Stimulated activated CD8-positive, alpha-beta memory T cell treated with anti-CD3 and anti-CD28 coated beads, Interleukin-7, amount 100 ng/mL, for 48 hours (primary cell): ENCODE data around the gene STYXL2.

Source experiments
- DNase-seq, 2 donors: peaks; one replicate each; pipeline ENCODE4 v3.0.0-alpha.2; 2020; ENCODE audit warnings: low read depth in 1 of 2; ENCODE audit errors: extremely low read depth in 1 of 2

The STYXL2 gene

GRCh38 chr1:167132301-167133010 lies 38.6 kb downstream of the STYXL2 start:
- no peak for DNase-seq

GRCh38 chr1:167135281-167135840 lies 41.5 kb downstream of the STYXL2 start:
- no peak for DNase-seq

DNA sequence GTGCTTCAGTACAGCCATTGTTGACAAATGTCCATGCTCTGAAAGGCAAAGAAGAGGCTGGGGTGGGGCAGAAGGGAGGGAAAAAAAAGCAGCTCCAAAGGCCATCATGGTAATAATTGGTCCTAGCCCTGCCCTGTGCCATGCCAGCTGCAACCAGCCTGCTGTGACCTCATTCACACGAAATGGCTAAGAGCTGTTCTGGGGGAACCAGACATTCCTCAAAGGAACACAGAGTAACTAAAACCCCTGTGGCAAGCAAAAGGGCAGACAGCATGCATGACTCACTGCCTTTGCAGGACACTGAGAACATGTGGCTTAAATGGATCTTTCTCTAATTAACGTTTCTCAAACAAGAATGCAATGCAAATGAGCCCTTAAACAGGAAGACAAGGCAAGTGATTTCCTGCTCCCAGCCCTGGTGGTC lies 42.3 kb downstream of the STYXL2 start:
- DNase-seq: no peak

GRCh38 chr1:167136806-167137205 lies 42.9 kb downstream of the STYXL2 start:
- DNase-seq: no peak

- DNase-seq: no peak
Observed at GRCh38 chr1:167137332-167137781, 43.5 kb downstream of the STYXL2 start.

DNA sequence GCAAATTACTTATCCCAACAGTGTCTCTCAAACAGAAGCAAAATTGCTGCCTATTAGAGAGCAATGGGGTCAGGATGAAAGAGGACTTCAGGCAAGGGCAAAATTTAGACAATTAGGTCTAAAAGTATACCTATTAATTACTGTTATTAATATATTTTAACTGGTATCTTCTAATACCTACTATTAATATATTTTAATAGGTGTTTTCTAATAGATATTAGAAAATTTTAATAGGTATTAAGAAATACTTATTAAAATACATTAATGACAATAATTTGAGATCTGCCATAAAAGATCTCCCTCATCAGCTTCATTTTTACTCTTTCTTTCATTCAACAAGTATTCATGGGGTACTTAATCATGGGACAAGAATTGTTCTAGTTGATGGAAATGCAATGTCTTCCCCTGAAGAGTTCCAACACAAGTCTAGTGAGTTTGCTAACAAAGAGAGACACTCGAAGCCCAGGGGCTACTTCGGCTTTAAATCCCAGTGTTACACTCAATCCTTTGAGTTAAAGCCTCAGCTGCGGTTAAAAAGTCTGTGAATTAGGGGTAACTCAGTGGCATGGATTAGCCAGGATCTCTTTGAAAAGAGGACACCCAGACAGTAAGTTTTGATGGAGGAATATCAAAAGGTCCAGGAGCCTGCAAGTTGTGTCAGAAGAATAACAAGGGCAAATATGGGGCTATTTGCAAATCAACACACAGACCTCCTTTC lies 44.1 kb downstream of the STYXL2 start:
- DNase-seq: no peak

GRCh38 chr1:167138703-167139102 lies 44.8 kb downstream of the STYXL2 start:
- DNase-seq: no peak

- DNase-seq: no peak
Observed at GRCh38 chr1:167141963-167142362, 48.1 kb downstream of the STYXL2 start.
